HK-2 (cell line): ENCODE data around the gene SLC35G1.
A peak's percentile ranks its signal among the peaks of the same experiment; 100 is the strongest.

Experiments used
- DNase-seq: peaks from one replicate; pipeline ENCODE4 v3.0.0-alpha.2; 2018; ENCODE audit not compliant: unreplicated experiment

SLC35G1 gene

GRCh38 chr10:93893646-93894515 is at the start of gene SLC35G1:
Gene SLC35G1, plus strand, starts transcription at chr10:93893978. Its CDS starts 56 bp downstream, at chr10:93894034.
- peak; percentile 86 for DNase-seq

- DNase-seq: no peak
These were observed 48.7 kb upstream of the SLC35G1 start for GRCh38 chr10:93844979-93845626.

- DNase-seq: no peak
These were observed 44.2 kb upstream of the SLC35G1 start for GRCh38 chr10:93849593-93849992.

GRCh38 chr10:93850031-93851015 is 43.5 kb upstream of the SLC35G1 start:
- DNase-seq: no peak

GRCh38 chr10:93851169-93851568 is 42.6 kb upstream of the SLC35G1 start:
- no peak for DNase-seq

- no peak for DNase-seq
These were observed 41.2 kb upstream of the SLC35G1 start for GRCh38 chr10:93852476-93853095.

- DNase-seq: no peak
These were observed 38.8 kb upstream of the SLC35G1 start for GRCh38 chr10:93854975-93855374.

GRCh38 chr10:93856349-93857145 is 37.2 kb upstream of the SLC35G1 start:
- DNase-seq: no peak

GRCh38 chr10:93859049-93859655 is 34.6 kb upstream of the SLC35G1 start:
- no peak for DNase-seq

GRCh38 chr10:93861825-93862224 is 32.0 kb upstream of the SLC35G1 start:
- no peak for DNase-seq

GRCh38 chr10:93865794-93866425 is 27.9 kb upstream of the SLC35G1 start:
- DNase-seq: no peak

- DNase-seq: no peak
These were observed 26.3 kb upstream of the SLC35G1 start for GRCh38 chr10:93867525-93867924.

- no peak for DNase-seq
These were observed 22.0 kb upstream of the SLC35G1 start for GRCh38 chr10:93871671-93872204.

- DNase-seq: no peak
These were observed 21.2 kb upstream of the SLC35G1 start for GRCh38 chr10:93872375-93873158.

- DNase-seq: no peak
These were observed 20.2 kb upstream of the SLC35G1 start for GRCh38 chr10:93873420-93874115.

GRCh38 chr10:93874309-93875031 is 19.3 kb upstream of the SLC35G1 start:
- DNase-seq: no peak

GRCh38 chr10:93875032-93875358 is 18.8 kb upstream of the SLC35G1 start:
- DNase-seq: no peak
